OCI-LY7 (cell line): Measurements from ENCODE around the gene DPEP1. TPM values are rescaled to one million over a fixed set of nuclear protein-coding genes. Genes with fewer than 3 reads are reported as not detected.

Source experiments
- BruUV-seq: library from RNA; stranded (reverse); fragments of 400-500 nt; replicated peaks from 2 replicates; lab custom pipeline; 2021; lab: Mats Ljungman, UMichigan
- CTCF ChIA-PET: fragments of 300-600 bp; sonication (Branson Sonifier 250); formaldehyde crosslinking; loops from one replicate; lab custom pipeline; 2022; ENCODE audit warnings: antibody characterized with exemption; ENCODE audit not compliant: unreplicated experiment; lab: Charles Lee
- POLR2A ChIA-PET: fragments of 300-600 bp; sonication (Branson Sonifier 250); formaldehyde crosslinking; loops from one replicate; lab custom pipeline; 2022; ENCODE audit warnings: antibody characterized with exemption; lab: Charles Lee
- DNase-seq: peaks from one replicate; pipeline ENCODE4 v3.0.0-alpha.2; 2015; ENCODE audit warnings: low spot score
- H2AFZ ChIP-seq: fragments of 200-600 bp; sonication (generic), shearing (Covaris generic); 2 replicates; pipeline ENCODE4 v1.6.1; 2014; ENCODE audit warnings: mild to moderate bottlenecking, antibody characterized with exemption, low read length, moderate library complexity
- H3K27ac ChIP-seq: fragments of 200-600 bp; sonication (generic); 2 replicates; pipeline ENCODE4 v1.5.1; 2014; ENCODE audit warnings: mixed run types, low read depth, mild to moderate bottlenecking, moderate library complexity, low read length, inconsistent platforms; ENCODE audit not compliant: poor library complexity, severe bottlenecking
- H3K36me3 ChIP-seq: fragments of 200-600 bp; sonication (generic); 2 replicates; pipeline ENCODE4 v1.6.1; 2014; ENCODE audit warnings: mild to moderate bottlenecking, antibody characterized with exemption, low read length, moderate library complexity, mixed read lengths; ENCODE audit not compliant: insufficient read depth
- H3K4me1 ChIP-seq: fragments of 200-600 bp; sonication (generic); 2 replicates; pipeline ENCODE4 v1.5.1; 2014; ENCODE audit warnings: mild to moderate bottlenecking, low read length; ENCODE audit not compliant: insufficient read depth, poor library complexity, severe bottlenecking
- H3K4me2 ChIP-seq: fragments of 200-600 bp; sonication (generic); 2 replicates; pipeline ENCODE4 v1.6.1; 2014; ENCODE audit warnings: mild to moderate bottlenecking, low read length
- H3K4me3 ChIP-seq: fragments of 200-600 bp; sonication (generic); 2 replicates; pipeline ENCODE4 v1.5.1; 2014; ENCODE audit warnings: mild to moderate bottlenecking, low read depth, low read length; ENCODE audit not compliant: poor library complexity, severe bottlenecking
- H3K79me2 ChIP-seq: fragments of 200-600 bp; sonication (generic); 2 replicates; pipeline ENCODE4 v1.6.1; 2016; ENCODE audit warnings: low read depth, mild to moderate bottlenecking, low read length, moderate library complexity, mixed read lengths; ENCODE audit not compliant: insufficient read depth
- H3K9me2 ChIP-seq: fragments of 200-600 bp; sonication (generic); 2 replicates; pipeline ENCODE4 v1.6.1; 2016; ENCODE audit warnings: mild to moderate bottlenecking, low read length, mixed read lengths; ENCODE audit not compliant: insufficient read depth
- H3K9me3 ChIP-seq: fragments of 200-600 bp; sonication (generic); 2 replicates; pipeline ENCODE4 v1.6.1; 2014; ENCODE audit warnings: mild to moderate bottlenecking, mixed run types, low read length, mixed read lengths
- H4K20me1 ChIP-seq: fragments of 200-600 bp; sonication (generic); 2 replicates; pipeline ENCODE4 v1.6.1; 2014; ENCODE audit warnings: mild to moderate bottlenecking, antibody characterized with exemption, low read length, moderate library complexity, mixed read lengths; ENCODE audit not compliant: insufficient read depth
- EZH2phosphoT487 ChIP-seq: fragments of 200-600 bp; sonication (generic); IDR thresholded peaks from 2 replicates; pipeline ENCODE4 v1.6.1; 2018; ENCODE audit warnings: low read depth, borderline replicate concordance, mild to moderate bottlenecking, mixed run types, antibody characterized with exemption, low read length, moderate library complexity, mixed read lengths
- intact Hi-C: fragments of 100-400 bp; cut with micrococcal nuclease; formaldehyde crosslinking; loops from one replicate; pipeline ENCODE4 v1.10.0; 2022; ENCODE audit not compliant: unreplicated experiment
- total RNA-seq, 2 experiments: library from RNA; depleted of rRNA in 1 of 2; stranded (reverse); fragments of >200 nt in 1 of 2; shearing (Covaris generic) in 1 of 2; gene quantifications; 2 replicates each; pipeline ENCODE4 v1.2.3, GENCODE V29; 2014 to 2022
- TF ChIP-seq, protein P1 (sequence below): fragments of 200-600 bp; sonication (generic); conservative IDR thresholded peaks from 2 replicates; pipeline ENCODE4 v1.5.1; 2014; ENCODE audit warnings: mild to moderate bottlenecking, antibody characterized with exemption, low read length, moderate library complexity, mixed read lengths

Gene DPEP1
- total RNA-seq, 2 experiments from 2014 or later = not detected

DNA sequence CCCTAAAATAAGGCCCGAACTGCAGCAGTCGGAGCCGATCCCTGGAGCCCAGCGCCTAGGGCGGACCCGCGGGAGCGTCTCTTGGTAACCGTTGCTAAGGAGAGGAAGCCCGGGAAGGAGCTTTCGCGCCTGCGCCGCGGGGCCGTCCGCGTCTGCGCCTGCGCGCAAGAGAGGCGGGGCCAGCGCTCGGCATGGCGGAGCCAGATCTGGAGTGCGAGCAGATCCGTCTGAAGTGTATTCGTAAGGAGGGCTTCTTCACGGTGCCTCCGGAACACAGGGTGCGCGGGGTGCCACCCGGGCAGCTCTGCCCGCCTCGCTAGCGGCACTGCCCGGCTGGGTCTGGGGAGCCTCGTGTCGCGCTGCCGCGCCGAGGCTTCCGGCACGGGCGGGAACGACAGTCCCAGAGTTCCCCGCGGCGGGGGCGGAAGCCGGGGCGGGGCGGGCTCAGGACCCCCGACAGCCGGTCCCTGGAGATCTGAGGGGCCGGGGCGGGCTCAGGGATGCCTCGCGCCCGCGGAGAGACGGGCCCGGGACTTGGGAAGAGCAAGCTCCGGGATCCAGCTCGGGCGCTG is 73.2 kb downstream of the DPEP1 start, which contains the start of gene CDK10:
Gene CDK10, plus strand, starts transcription at position 170 of the 572 bp plus-strand sequence. Its CDS starts 22 bp downstream, at position 192.
- Histone ChIP-seq H4K20me1 (no peaks in the 10 kb centered on the region), H3K4me3 (peak within 1 kb of the TSS; percentile 74), H2AFZ (peak within 1 kb of the TSS; percentile 61), H3K4me1 (peaks cover 13% of the 10 kb centered on the region), H3K27ac (peak within 1 kb of the TSS; percentile 86), H3K79me2 (peaks cover 25% of the 10 kb centered on the region; the same call in 1 of the 2 replicates), H3K36me3 (peaks cover 45% of the 10 kb centered on the region), H3K9me2 (no peaks in the 10 kb centered on the region), H3K4me2 (peak within 1 kb of the TSS; percentile 100), H3K9me3 (peaks cover 7% of the 10 kb centered on the region; the same call in 1 of the 2 replicates)
- CTCF ChIA-PET = no interaction called here
- intact Hi-C loops = no loop called here
- DNase-seq = peak; percentile 87
- BruUV-seq = no TSS peak
- no peak for TF ChIP-seq EZH2phosphoT487
- TF ChIP-seq, protein P1, sequence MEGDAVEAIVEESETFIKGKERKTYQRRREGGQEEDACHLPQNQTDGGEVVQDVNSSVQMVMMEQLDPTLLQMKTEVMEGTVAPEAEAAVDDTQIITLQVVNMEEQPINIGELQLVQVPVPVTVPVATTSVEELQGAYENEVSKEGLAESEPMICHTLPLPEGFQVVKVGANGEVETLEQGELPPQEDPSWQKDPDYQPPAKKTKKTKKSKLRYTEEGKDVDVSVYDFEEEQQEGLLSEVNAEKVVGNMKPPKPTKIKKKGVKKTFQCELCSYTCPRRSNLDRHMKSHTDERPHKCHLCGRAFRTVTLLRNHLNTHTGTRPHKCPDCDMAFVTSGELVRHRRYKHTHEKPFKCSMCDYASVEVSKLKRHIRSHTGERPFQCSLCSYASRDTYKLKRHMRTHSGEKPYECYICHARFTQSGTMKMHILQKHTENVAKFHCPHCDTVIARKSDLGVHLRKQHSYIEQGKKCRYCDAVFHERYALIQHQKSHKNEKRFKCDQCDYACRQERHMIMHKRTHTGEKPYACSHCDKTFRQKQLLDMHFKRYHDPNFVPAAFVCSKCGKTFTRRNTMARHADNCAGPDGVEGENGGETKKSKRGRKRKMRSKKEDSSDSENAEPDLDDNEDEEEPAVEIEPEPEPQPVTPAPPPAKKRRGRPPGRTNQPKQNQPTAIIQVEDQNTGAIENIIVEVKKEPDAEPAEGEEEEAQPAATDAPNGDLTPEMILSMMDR = no peak
- POLR2A ChIA-PET = interaction anchor here (0.6 to 0.7 kb wide), 2 partner anchors 17 to 236 kb away, joined by 3 read pairs; no protein-coding TSS in a partner anchor

DNA sequence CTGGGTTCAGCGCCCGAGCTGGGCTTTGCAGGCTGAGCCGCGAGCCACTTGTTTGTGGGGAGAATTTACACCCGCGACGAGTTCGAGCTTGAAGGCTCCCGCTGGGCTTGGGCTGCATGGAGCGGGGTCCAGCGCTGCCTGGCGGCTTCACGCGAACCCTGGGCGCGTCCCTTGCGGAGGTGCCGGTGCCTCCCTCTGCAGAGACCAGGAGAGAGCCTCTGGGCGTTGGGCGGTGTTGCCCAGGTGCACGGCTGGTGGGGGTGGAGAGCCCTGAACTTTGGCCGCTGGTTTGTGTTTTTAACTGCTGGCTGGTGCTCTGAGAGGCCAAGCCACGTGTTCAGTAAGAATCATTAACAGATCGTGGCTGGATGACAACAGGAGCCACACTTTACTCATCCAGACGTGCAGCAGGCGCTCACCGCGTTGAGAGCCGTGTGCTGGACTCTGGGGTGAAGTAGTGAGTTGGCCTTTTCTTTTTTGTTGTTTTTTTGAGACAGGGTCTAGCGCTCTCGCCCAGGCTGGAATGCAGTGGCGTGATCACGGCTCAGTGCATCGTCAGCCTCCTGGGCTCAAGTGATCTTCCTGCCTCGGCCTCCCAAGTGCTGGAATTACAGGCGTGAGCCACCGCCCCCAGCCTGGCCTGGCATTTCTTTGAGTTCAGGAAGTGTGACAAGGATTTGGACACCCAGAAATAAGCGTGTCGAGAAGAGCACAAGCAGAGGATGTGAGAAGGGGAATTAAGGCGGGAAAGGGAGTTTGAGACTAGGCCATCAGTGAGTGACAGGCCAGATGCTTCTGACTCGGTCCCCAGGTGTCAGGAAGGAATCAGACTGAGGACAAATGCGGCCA is 73.9 kb downstream of the DPEP1 start:
- Histone ChIP-seq H3K4me2 (peak overlapping the region; percentile 100), H3K4me1 (peaks cover 13% of the 10 kb centered on the region), H3K27ac (peak overlapping the region; percentile 86), H3K9me3 (peaks cover 7% of the 10 kb centered on the region; the same call in 1 of the 2 replicates), H3K4me3 (peak overlapping the region; percentile 74), H3K36me3 (peaks cover 52% of the 10 kb centered on the region), H3K9me2 (no peaks in the 10 kb centered on the region), H4K20me1 (no peaks in the 10 kb centered on the region), H3K79me2 (peaks cover 25% of the 10 kb centered on the region; the same call in 1 of the 2 replicates), H2AFZ (peak overlapping the region; percentile 61)
- TF ChIP-seq, protein P1 = no peak
- no peak for TF ChIP-seq EZH2phosphoT487
- intact Hi-C loops = no loop called here
- ChIA-PET POLR2A (interaction anchor here (0.6 to 0.7 kb wide), 2 partner anchors 16 to 235 kb away, joined by 3 read pairs; no protein-coding TSS in a partner anchor), CTCF (no interaction called here)
- TSS peak; percentile 69 for BruUV-seq
- DNase-seq = peak; percentile 73

Other genes with a start within 250 kb of the DPEP1 start
- 87.0 and 89.1 TPM in 2 replicates for gene ANKRD11, start 123.1 kb upstream of the DPEP1 start, total RNA-seq (2014; rRNA removed; shearing (Covaris generic))
- gene ANKRD11, start 123.1 kb upstream of the DPEP1 start, total RNA-seq (2022) = 247 and 251 TPM in 2 replicates
- gene SPG7, start 105.2 kb upstream of the DPEP1 start, total RNA-seq (2014; rRNA removed; shearing (Covaris generic)) = 77.6 and 92.7 TPM in 2 replicates
- gene SPG7, start 105.2 kb upstream of the DPEP1 start, total RNA-seq (2022) = 106 and 121 TPM in 2 replicates
- gene RPL13, start 53.0 kb upstream of the DPEP1 start, total RNA-seq (2014; rRNA removed; shearing (Covaris generic)) = 7,440 and 9,791 TPM in 2 replicates
- 2,903 and 2,928 TPM in 2 replicates for gene RPL13, start 53.0 kb upstream of the DPEP1 start, total RNA-seq (2022)
- 0.33 TPM in 1 of 2 replicates, not detected in the other for gene CPNE7, start 37.9 kb upstream of the DPEP1 start, total RNA-seq (2014; rRNA removed; shearing (Covaris generic))
- 0.83 TPM in 1 of 2 replicates, not detected in the other for gene CPNE7, start 37.9 kb upstream of the DPEP1 start, total RNA-seq (2022)
- gene CHMP1A, start 44.1 kb downstream of the DPEP1 start, total RNA-seq (2014; rRNA removed; shearing (Covaris generic)) = 53.1 and 57.5 TPM in 2 replicates
- 67.2 and 76.2 TPM in 2 replicates for gene CHMP1A, start 44.1 kb downstream of the DPEP1 start, total RNA-seq (2022)
- 8.6 and 9.4 TPM in 2 replicates for gene SPATA33, start 44.2 kb downstream of the DPEP1 start, total RNA-seq (2014; rRNA removed; shearing (Covaris generic))
- gene SPATA33, start 44.2 kb downstream of the DPEP1 start, total RNA-seq (2022) = 17.3 and 18.2 TPM in 2 replicates
- 88.4 and 98.6 TPM in 2 replicates for gene CDK10, start 73.0 kb downstream of the DPEP1 start, total RNA-seq (2014; rRNA removed; shearing (Covaris generic))
- 129 and 130 TPM in 2 replicates for gene CDK10, start 73.0 kb downstream of the DPEP1 start, total RNA-seq (2022)
- gene SPATA2L, start 88.1 kb downstream of the DPEP1 start, total RNA-seq (2014; rRNA removed; shearing (Covaris generic)) = 5.6 and 13.1 TPM in 2 replicates
- 6.7 and 7.2 TPM in 2 replicates for gene SPATA2L, start 88.1 kb downstream of the DPEP1 start, total RNA-seq (2022)
- 2.0 and 3.1 TPM in 2 replicates for gene VPS9D1, start 107.3 kb downstream of the DPEP1 start, total RNA-seq (2014; rRNA removed; shearing (Covaris generic))
- gene VPS9D1, start 107.3 kb downstream of the DPEP1 start, total RNA-seq (2022) = 4.6 and 4.7 TPM in 2 replicates
- gene ZNF276, start 107.9 kb downstream of the DPEP1 start, total RNA-seq (2014; rRNA removed; shearing (Covaris generic)) = 27.4 and 31.0 TPM in 2 replicates
- gene ZNF276, start 107.9 kb downstream of the DPEP1 start, total RNA-seq (2022) = 30.0 and 30.8 TPM in 2 replicates
- gene FANCA, start 203.0 kb downstream of the DPEP1 start, total RNA-seq (2014; rRNA removed; shearing (Covaris generic)) = 390 and 478 TPM in 2 replicates
- gene FANCA, start 203.0 kb downstream of the DPEP1 start, total RNA-seq (2022) = 643 and 721 TPM in 2 replicates
- gene SPIRE2, start 214.8 kb downstream of the DPEP1 start, total RNA-seq (2014; rRNA removed; shearing (Covaris generic)) = 7.1 and 9.4 TPM in 2 replicates
- gene SPIRE2, start 214.8 kb downstream of the DPEP1 start, total RNA-seq (2022) = 43.8 and 48.5 TPM in 2 replicates